Limb (tissue), 2 donors: ENCODE measurements around the gene RPAIN.

ENCODE experiments used
- DNase-seq, 2 donors: peaks; one replicate each; pipeline ENCODE4 v3.0.0-alpha.2; 2016; ENCODE audit errors: extremely low spot score in 2 of 2

RPAIN gene, protein sequence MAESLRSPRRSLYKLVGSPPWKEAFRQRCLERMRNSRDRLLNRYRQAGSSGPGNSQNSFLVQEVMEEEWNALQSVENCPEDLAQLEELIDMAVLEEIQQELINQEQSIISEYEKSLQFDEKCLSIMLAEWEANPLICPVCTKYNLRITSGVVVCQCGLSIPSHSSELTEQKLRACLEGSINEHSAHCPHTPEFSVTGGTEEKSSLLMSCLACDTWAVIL

DNA sequence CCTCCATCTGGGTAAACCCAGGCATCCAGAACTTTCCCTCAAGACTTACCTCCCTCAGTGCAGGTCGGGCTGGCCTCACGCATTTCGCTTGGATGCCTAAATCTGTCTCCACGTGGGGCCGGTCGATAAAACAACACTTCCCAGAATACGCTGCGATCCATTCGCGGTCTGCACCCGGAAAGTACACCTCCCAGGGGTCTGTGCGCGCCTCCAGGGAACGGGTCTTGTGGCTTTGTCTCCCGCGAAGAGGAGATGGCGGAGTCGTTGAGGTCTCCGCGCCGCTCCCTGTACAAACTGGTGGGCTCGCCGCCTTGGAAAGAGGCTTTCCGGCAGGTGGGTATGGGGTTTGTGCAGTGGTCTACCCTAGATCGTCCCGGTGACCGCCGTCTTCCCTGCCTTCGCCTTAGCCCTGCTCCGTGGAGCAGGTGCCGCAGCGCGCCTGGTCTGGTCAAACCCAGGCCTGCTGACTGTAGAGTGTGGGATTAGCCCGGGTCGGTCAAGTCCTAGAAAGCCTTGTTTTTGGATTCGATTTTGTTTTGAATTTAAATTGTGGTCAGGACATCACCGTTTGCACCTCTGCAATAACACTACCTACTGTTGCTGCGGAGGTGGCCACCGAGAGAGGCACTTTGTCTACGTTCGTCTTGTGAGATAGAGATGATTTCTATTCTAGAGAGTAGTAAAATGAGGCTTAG, at the start of gene RPAIN:
Gene RPAIN (plus strand): TSS at position 224 of the 695 bp plus-strand sequence. CDS start 29 bp downstream, at position 253.
- peak in 1 of 2 donors; percentile 92 for DNase-seq

DNA sequence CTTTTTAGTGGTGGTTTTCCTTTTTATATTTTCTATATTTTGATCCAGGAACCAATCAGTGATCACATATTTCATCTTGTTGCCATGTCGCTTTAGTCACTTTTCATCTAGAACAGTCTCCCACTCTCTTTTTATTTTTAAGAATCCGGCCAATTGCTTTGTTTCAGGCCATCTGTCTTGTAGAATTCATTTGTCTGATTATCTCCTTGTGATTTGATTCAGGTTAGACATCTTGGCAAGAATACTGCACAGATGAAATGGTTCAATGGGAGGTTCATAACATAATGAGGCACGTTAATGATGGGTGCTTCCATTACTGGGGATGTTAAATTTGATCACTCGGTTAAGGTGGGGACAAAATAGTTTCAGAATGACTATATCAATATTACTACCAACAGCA, 49.6 kb upstream of the RPAIN start:
- DNase-seq: no peak

DNA sequence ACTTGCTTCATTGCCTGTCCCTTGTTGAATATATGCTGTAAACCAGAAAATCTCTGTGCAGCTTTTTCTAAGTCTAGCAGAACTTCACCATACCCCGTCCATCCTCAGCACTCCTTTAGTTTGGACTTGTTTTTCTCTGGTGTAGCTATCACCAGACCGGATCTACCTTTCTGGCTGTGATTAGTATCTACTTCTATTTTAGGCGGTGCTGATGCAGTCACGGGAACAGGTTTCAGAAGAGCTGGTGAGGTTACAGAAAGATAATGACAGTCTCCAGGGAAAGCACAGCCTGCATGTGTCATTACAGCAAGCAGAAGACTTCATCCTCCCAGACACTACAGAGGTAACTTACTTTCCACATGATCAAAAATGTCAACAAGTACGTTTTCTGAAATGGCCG, 46.9 kb upstream of the RPAIN start:
- no peak for DNase-seq

DNA sequence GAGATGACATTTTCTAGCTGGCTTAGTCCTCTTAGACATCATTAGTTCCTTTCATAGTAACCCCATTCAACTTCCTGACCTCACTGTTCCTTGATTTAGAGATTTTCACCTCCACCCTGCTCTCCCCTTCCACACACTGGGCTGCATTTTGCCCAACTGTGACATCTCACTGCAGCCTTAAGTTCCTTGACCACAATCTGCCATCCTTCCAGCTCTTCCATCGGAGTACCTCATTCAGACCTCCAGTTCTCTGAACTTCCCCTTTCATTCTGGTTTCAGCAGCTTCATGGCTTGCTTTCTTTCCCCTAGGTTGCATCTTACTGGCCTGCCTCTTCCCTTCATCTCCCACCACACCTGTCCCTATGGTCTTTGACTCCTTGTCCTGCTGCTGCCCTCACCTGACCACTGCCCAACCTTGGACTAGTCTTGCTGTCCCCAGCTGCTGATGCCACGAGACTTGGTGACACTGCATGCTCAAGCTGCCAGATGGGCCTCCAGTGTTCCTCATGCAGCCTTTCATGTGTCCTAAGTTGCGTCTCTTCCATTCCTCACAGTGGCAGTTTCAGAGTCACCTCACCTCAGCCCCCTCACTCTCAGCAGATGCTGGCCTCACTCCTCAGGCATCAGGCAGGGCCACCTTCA, 41.3 kb upstream of the RPAIN start:
- DNase-seq: no peak

DNA sequence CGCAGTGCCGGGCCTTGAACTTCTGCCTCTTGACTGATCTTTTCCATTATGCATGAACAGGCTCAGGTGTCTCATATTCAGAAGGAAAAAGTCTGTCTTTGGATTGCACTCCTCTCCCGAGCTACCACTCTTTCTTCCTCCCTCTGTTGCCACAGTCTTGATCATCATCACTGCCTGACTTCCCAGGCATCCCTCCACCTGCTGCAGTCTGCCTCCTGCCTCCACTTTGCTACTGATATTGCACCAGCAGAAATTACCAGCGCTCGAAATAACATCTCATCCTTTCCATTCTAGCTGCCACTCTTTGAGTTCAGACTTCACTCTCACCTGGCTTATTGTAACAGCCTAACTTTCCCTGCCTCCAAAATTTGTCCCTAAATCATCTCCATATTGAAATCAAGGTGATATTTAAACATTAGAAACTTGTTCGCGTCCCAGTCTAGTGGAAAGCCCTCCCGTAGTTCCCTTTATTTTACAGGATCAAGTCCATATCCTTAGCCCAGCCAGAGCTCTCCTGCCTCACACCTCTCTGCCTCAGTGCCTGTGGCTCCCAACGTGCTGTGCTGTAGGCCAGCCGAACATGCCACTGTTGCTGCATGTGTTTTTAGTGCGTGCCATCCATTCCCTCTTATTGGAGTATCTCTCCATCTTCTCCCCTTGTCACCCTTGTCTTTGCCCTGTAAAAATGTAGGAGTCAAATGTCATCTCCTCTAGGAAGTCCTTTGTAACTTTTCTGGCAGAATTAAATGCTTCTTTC, 40.5 kb upstream of the RPAIN start:
- DNase-seq: no peak

DNA sequence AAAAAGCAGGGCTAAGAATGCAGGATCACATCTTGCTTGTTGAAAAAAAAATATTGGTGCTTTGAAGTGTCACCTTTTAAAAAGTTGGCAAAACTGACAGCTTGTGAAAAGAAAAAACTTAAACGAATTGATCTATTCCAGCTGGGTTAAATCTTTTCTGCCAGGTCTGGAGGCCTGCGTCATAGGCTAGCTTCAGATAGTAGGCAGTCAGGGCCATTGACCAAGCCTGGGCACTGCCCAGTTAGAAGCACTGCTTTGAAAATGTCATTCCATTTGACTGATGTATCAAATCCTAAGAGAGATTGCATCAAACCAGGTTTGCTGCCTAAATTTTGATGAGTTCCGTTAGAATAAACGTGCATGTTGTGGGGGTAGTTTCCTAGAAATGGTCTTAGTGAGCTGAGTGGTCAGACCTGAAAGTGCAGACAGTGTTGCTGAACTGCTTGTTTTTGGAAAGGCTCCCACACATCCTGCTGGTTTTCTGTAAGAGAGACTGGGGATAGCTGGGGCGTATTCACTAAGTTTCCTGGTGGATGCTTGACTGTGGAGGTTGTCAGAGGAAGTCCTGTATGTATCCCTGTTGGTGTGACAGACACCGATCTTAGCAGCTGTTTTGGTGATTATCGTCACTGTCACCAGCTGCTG, 39.4 kb upstream of the RPAIN start:
- no peak for DNase-seq

DNA sequence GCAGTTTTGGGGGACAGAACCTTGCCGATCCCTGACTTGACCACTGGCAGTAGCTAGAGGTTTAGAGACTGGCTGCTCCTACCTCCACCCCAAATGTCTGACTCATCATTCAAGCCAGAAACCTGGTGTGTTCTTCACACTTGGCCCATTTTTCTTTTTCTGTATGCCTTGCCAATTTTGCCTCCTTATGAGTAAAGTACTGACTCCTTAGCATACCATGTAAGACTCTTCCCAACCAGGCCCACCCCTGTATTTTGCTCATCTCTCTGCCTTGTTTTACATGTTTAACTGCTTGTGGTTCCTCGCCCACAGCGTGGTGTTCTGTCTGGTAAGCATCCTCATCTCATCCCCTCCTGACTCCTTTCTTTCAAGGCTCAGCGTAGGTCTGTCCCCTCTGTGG, 38.4 kb upstream of the RPAIN start:
- DNase-seq: no peak

DNA sequence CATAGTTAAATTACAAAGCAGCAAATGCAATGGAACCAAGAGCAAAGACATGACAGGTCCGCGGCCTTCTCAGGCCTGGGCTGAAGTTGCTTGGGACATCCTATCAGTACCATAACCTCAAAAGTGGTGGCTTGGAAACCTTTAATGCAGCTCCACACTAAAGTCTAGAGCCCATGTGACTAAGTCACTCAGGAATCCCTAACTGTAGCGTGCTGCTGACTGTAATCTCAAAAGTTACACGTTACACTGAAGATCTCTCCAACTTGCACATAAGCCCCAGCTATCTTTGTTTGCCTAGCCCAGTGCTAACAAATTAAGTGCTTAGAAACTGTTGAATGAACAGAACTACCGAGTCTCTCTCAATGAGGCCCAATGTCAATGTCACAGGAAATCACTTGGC, 28.3 kb upstream of the RPAIN start:
- no peak for DNase-seq

DNA sequence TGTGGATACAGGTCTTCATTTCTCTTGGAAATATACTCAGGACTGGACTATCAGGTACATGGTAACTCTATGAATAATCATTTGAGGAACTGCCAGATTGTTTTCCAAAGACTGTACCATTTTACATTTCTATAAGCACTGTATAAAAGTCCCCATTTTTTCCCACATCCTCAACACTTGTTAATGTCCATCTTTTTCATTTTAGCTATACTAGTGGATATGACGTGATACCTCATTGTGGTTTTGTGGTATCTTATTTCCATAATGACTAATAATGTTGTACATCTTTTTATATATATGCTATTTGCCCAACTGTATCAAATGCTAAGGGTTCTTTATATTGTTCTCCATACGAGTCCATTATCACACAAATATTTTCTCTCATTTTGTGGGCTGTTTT, 23.4 kb upstream of the RPAIN start:
- DNase-seq: no peak

DNA sequence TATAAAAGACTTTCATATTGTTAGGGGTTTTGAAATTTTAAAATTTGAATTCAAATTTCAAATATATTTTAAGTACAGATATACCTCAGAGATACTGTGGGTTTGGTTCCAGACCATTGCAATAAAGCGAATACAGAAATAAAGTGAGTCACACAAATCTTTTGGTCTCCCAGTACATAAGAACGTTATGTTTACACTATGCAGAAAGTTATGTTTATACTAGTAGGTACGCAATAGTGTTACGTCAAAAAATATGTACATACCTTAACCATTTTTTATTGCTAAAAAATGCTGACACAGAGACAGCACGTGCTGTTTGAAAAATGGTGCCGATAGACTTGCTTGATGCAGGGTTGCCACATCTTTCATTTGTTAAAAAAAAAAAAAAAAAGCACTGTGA, 20.2 kb upstream of the RPAIN start:
- no peak for DNase-seq

DNA sequence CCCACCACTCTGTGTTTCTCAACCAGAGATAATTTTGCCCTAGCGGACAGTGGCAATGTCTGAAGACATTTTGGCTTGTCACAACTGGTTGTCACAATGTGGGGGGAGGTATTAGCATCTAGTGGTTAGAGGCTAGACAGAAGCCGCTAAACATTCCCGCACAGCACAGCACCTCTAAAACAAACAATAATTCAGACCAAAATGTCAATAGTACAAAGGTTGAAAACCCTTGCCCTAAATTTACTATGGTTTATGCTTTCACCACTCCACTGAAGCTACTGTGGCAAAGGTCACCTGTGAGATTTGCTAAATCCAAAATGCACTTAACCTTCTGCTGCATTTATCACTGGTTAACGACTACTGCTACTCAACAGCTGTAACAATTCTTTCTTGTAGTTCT, 14.6 kb upstream of the RPAIN start:
- DNase-seq: no peak

DNA sequence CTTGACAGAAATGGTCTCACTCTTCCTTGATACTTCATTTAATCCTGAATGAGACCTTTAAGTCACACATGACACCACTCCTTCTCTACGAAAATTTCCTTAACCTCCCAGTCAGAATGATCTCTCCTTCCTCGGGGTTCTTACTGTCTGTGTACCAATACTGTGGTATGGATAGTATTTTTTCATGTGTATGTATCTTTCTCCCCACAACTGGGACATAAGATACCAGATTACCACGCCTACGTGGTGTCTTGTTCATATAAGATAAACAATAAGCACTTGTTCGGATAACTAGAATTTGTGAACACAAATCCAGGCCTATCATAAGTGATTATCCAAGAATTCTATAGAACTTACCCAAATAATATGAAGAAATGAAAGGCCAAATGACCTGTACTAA, 11.8 kb upstream of the RPAIN start:
- DNase-seq: no peak

DNA sequence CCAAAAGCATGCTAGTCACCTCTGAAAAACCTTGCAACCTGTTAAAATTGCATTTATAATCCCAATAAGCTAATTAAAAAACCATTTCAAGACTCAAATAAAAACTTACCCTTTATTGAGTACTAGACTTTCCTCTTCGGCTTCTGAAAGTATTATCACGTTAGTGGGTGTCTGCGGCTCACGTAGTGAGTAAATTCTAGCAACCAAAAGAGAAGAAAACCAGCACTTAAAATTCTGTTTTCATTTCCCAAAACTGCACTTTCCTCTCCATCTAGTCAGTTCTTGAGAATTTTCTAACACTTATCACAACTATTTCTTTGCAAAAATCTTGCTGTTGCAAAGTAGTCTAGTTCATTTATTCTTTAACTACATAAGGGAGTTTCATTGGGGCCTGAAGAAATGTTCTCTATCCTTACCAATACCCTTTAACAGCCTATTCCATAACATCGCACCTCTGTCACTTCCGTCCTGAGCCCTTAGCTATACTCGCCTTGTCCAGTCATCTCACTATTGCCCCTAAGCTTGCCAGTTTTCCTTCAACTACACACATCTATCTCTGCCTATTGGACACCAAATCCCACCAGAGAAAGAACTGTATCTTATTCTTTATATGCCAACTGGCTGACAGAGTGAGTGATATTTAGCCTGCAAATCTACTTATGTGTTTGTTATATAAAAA, 9.2 kb upstream of the RPAIN start:
- no peak for DNase-seq

DNA sequence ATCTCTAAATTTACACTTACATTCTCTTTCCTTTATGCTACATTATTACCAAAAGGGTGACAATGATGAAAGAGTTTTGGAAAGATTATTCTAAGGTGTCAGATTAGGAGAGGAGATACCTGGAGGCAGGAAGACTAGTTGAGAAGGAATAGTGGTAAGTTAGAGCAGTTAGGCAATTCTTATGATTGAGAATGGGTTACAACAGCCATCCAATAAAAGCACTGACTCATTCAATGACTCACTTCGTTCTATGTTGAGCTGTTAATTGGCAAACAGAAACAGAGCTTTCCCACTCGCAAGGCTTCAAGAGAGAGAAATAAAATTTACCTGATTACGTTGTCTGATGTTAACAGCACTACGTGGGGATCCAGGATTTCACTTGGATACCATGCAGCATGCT, 6.3 kb upstream of the RPAIN start:
- DNase-seq: no peak

DNA sequence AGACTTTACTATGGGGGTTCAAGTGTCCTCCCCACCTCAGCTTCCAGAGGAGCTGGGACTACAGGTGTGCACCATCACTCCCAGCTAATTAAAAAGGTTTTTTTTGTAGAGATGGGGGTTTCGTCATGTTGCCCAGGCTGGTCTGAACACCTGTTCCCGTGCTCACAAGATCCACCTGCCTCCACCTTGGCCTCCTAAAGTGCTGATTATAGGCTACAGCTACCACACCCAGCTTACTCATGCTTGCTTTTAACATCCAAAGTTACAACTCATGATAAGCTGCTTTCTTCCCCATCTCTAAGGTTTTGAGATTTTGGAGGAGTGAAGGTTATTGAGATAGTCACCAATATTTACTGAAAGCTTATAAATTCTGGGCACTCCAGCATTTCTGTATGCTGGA, 3.1 kb upstream of the RPAIN start:
- DNase-seq: no peak

DNA sequence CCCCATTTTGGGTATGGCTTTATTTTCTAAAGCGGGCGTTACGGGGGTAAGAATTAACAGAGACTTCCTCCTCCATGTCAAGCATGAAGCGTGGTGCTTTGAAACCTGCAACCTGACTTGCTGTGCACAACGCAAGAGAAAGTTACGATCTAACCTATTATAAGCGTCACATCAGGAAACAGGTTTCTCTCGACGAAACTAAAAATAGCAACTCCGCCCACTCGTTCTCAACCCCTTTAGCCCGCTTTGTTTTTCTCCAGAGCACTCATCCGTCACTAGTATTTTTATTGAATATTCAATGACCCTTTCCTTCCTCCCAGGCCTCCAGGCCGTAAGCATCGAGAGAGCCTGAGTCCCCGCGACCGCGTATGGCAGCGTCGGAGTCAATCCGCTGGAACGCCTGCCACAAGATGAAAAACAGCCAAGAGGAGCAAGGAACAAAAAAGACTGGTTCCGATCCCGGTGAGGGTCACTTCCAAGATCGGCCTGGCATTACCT, 1.1 kb upstream of the RPAIN start:
- DNase-seq: peak in 1 of 2 donors; percentile 26

DNA sequence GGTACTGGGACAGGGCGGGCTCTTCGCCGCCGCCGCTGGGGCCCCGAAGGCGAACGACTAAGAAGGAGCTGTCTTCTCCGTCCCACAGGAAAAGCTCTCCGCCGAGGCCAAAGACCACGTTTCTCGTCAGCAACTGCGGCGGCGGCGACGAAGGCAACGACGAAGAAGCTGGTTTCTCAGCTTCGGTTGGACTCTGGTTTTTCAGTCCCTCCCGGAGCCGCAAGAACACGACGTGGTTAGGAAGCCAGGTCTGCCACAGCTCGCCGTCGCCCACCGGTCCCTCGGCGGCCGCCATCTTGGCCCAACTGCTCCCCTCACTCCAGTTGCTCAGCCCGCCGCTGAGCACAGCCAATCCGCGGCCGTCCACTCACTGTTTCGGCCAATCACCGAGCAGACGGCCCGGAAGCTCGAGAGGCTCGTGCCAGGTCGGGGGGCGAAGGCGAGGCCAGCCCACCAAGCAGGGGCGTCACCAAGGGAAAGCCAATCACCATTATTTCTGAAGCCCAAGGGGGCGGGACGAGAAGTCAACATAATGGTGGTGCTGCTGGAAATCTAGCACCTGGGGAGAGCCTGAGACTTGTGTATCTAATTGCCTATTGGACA, 525 bp upstream of the RPAIN start, which contains the start of gene NUP88:
Gene NUP88 (minus strand): TSS at position 307 of the 603 bp plus-strand sequence. CDS start 12 bp downstream, at position 295.
- DNase-seq: peak; percentile 98 to 99

DNA sequence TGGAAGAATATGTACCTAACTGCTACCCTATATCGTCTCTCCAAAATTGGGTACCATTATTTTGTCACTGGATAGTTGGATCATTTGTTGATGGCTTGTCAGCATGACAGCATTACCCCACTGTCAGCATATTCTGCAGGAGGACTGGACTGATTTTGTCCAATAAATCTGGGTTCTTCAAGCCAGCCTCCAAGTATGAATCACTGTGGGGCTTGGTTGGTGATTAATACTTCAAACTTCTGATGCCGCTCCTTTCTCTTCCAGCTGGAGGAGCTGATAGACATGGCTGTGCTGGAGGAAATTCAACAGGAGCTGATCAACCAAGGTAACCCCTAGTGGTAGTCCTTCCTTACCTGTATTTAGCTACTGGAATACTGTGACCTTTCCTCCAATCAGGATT, 2.5 kb downstream of the RPAIN start:
- no peak for DNase-seq

DNA sequence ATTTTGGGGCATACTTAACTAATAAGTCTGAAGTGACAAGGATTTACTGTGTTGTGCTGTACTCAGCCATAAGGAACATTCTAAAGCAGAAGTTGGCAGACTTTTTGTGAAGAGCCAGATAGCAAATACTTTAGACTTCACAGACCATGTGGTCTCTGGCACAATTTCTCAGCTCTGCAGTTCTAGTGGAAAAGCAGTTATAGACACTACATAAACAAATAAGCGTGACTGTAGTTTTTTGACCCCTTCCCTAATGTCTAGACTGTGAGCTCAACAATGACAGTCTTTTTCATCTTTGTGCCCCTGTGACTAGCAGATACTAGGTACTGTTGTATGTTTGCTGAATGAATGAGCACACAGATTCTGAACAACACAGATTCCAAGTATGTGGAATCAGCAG, 4.9 kb downstream of the RPAIN start:
- DNase-seq: no peak

DNA sequence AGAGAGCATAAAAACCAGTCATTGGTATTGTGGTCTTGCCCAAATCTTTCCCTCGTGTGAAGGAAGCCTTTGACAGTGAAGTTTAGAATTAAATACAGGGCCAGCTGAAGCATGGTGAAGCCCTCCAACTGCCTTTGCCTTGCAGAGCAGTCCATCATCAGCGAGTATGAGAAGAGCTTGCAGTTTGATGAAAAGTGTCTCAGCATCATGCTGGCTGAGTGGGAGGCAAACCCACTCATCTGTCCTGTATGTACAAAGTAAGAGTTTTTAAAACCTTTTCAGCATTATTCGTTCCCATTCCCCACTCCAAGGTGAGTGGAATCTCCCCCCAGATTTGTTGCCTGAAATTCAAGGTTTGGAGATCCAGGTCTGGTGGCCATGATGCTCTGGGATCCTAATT, 5.8 kb downstream of the RPAIN start:
- DNase-seq: no peak
